T-helper 22 cell (primary cell): ENCODE data around the gene LRRTM4.
"Not testable (repeated sequence)": the region's sequence is repeated elsewhere in the genome, so short reads cannot be mapped to it uniquely, and the experiment has no call there.

Experiments used
- DNase-seq: peaks from one replicate; pipeline ENCODE4 v3.0.0-alpha.2; 2020; ENCODE audit warnings: low read depth

The LRRTM4 gene

DNA sequence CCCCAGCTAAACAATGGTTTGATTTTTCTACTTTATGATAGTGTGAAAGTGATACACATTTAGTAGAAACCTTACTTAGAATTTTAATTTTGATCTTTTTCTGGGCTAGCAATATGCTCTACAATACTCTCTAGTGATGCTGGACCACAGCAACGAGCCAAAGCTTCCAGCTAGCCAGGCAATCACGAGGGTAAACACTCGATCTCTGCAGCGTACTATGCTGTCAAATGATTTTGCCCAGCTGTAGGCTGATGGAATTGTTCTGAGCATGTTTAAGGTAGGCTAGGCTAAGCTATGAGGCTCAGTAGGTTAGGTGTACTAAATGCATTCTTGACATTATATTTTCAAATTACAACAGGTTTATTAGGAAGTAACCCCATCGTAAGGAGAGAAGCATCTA is 207.5 kb downstream of the LRRTM4 start:
- no peak for DNase-seq

DNA sequence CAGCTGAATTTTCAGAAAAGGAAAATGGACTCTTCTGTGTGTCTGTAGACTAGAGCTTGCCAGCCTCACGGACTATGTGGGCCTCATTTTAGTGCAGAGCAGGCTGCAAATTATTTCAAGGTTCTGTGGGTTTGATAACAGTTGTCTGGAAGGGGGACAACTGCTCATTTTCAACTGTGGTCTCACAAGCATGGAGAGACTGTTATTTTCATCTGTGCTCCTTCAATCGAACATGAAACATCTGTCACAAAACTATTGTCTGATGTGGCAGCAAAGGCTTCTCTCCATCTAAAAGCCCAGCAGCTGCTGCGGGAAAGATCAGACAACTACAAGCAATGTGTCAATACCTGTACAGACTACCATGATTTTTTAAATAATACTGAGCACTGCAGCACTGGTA is 211.8 kb downstream of the LRRTM4 start:
- no peak for DNase-seq

DNA sequence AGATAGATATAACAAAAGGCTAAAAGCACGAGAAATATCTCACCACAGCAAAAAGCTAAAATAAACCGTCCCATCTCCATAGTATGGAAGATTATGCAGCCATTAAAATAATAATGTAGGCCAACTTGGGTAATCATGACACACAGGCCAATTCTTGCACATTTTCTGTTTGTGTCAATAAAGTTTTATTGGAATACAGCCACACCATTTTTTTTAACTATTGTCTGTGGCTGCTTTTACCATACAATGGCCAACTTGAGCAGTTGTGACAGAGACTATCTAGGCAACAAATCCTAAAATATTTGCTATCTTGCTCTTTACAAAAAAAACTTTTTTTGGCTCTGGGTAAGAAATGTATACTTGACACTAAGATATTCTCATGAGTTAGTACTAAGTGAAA is 212.5 kb downstream of the LRRTM4 start:
- DNase-seq, result no peak

DNA sequence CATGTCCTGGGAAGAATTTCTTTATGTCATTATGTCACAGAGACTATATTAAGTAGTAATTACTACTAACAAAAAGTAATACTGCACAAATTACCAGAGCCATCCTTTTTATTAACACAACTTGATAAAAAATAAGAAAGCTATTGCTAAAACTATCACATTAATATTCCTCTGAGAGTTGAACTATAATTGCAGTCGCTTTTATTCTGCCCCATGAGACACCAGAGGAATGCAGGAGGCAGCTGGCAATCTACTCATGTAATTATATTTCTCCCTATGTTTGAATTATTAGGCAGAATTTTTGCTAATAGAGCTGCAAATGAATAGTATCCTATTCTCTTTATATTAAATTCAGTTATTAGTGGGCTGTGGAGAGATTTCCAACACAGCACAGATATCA is 220.7 kb downstream of the LRRTM4 start:
- no peak for DNase-seq

DNA sequence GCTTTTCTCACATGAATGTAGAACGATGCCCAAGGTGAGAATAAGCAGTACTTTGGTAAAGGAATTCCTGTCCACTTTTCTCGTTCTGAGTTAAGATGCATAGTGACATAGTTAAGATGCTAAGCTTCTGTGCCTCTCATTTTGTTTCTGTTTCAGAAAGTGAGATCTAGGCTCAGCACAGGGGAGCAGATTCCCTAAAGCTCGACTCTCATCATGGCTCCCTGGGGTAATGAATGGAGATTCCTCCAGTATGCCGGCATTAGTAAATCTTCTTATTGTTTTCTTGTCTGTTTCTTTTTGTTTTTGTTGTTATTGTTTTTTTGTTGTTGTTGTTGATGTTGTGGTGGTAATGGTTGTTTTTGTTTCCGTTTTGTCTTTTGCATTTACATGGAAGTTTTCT is 225.4 kb downstream of the LRRTM4 start:
- DNase-seq, result no peak

DNA sequence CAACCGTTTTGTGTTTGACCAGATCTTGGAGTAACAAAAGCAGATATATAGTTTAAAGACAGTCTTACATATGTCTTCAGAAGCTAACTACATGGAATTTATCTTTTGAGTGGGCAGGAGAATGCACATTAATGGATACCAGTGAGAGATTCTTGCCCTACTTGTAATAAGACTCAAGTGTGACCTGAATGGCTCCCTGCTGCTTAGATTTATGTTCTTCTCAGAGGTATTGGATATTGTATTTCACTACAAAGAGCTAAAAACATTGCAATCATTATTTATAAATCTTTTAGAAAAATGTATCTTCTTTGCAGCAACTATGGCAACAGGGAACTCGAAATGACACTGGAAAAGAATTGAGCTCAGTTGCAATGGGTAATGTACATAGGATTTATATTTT is 227.7 kb downstream of the LRRTM4 start:
- DNase-seq, result no peak

DNA sequence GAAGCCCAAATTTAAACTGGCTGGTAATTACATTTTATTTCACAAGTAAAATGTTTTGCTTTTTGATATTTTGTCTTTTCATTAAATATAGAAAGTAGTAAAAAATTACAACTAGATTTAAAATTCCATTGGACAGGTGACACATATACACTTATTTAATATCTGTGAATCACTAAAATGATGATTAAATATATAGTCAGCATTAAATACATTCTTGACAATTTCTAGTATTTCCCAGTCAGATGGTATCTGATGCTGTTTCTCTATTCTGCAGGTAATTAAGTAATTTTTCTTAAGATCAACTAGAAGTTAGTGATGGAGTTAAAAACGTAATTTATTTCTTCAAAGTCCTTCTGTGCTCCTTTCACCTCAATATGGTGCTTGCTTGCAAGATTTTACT is 237.8 kb downstream of the LRRTM4 start:
- no peak for DNase-seq

DNA sequence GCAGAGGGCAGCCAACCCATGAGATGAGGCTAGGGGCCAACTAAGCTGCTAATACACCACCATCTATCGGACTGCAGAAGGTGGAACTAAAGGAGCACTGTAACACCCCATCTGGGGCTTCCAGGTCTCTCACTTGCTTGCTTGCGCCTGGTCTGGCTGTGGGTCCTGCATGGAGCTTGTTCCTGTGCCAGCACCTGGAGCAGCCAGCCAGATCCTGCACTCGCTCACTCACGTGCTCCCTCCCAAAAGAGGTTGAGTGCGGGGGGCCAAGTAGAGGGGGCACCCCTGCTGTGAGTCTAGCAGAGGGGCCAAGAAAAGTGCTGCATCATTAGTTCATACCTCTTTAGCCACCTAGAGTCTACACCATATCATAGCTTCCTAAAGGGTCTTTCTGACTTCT is 250.9 kb downstream of the LRRTM4 start:
- DNase-seq, result no peak

DNA sequence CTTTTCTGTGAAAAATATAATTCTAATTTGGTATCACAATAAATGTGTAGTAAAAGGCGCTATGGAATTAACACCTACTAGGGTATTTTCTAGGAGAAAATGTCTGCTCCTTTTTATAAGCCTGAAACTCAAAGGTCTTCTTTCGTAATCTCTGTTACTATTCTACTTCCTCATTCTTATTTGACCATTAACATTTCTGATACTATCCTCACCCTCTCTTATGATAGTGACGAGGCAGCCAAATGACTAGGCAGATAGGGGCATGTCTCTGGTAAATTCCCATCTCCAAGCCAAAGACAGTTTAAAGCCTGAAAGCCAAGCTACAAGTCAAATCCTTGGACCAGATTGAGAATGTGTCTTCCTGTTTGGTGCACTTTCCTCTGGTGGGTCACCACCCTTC is 251.7 kb downstream of the LRRTM4 start:
- no peak for DNase-seq

DNA sequence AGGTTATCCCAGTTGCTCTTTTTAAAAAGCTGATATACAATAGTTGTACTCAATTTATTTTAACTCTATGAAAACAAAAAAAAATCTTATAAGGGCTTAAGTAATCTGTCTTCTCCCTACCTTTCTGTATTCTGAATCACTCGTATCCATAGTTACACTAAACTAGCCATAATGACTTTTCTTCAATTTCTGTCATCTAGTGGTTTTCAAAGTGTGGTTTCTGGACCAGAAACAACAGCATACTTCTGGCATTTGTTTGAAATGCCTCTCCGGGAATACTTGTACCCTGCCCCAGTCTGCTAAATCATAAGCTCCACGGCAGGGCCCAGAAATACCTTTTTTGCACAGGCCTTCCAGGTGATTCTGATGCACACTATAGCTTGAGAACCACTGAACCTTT is 253.6 kb downstream of the LRRTM4 start:
- DNase-seq, result no peak

DNA sequence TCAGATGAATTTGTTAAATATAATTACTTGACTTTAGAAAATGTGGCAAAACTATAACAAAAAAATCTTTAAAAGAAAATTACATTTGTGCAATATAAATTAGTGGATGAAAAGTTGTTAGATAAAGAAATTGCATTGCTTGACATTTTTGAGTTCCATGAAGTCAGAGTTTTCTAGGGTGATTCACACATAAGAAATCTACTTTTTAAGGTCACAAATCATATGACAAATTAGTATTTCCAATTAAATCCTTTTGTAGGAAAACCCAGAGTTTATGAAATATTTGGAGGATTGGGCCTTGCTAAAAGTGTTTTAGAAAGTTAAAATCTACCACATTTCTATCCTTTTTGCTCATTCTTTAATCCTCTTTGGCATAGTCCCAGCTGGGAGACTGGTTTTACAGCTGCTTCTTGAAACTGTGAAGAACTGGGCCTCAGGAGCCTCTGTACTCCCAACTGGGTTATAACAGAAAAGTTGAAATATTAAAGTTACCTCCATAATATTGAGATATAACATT is 289.2 kb downstream of the LRRTM4 start:
- DNase-seq, result no peak

DNA sequence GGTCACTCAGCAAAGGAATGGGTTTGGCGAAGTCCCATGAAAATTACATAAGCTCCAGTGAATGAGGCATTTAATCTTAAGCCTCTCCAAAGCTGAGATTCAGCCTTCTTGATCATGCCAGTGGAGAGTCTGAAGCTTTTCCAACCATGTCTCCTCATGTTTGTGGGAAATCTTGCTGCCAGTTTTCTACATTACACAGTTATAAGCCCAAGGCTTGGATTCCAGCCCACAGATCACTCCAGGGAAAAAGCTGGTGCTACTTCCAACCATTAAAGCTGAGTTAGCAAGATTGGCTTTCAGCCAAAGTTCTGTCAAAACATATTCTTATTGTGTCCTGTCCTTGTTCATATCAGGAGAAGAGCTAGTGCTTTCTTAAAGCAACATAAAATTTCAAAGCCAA is 293.8 kb downstream of the LRRTM4 start:
- DNase-seq, result no peak

DNA sequence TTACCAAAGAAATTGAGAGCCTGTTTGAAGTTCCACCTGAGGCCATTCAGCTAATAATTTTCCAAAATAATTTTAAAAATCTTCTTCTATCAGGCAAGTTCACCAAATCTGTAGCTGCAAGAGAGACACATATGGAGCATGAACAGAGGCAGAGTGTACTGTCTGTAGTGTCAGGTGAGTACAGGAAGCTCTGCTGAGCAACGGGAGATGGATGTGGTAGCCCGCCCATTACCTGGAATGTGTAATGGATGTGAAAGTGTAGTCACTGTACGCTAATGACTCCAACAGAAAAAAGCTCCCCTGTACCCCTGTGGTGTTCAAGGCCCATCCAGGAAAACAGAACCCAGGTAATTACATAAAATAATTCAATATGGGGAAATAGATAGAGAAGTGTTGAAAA is 311.5 kb downstream of the LRRTM4 start:
- no peak for DNase-seq

DNA sequence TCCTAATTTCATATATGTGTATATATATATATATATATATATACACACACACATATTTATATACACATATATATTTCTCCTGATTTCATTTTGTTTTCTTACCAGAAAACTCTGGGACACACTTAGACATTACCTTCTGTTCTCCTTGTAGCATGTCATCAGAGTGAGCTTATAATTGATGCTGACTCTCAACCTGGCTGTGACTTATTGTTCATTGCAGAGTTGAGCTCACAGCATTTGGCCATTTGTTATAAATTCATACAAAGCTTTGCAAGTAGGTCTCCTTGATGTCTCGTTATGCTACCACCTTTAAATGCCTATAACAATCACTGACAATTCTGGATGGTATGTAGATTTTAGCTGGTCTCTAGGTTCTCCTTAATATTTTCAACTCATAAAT is 314.8 kb downstream of the LRRTM4 start:
- no peak for DNase-seq

DNA sequence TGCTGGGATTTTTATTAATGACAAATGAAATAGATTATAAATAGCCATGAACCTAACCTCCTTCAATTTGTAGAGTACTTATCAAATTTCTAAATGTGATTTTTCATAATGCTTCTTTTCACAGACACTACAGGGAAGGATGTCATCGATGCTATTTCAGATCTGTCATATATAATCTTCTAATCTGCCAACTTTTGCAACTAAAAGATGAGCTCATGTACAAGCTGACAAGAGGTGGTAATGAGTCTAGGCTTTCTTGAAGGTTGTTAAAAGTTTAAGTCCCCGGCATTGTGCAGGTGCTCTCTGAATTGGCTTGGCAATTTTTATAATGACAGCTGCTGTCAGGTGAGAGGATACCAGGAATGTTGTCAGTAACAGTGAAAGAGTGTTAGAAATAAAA is 320.4 kb downstream of the LRRTM4 start:
- no peak for DNase-seq

DNA sequence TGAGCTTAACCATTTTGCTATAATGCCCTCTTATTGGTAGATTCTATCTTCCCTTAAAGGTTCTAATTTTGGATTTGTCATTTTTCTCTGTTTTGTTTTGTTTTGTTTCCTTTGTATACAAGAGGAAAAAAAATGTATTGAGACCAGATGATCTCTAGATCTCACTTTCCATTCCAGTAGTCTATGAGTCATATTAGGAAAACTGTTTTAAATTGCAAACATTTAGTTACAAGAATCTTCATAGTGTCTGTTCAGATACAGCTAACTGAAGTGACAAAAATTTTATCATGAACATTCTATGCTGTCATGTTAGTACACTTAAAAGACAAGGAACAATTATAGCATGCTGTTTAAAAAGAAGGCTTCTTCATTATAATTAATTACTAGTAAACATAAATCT is 322.8 kb downstream of the LRRTM4 start:
- DNase-seq, result no peak

DNA sequence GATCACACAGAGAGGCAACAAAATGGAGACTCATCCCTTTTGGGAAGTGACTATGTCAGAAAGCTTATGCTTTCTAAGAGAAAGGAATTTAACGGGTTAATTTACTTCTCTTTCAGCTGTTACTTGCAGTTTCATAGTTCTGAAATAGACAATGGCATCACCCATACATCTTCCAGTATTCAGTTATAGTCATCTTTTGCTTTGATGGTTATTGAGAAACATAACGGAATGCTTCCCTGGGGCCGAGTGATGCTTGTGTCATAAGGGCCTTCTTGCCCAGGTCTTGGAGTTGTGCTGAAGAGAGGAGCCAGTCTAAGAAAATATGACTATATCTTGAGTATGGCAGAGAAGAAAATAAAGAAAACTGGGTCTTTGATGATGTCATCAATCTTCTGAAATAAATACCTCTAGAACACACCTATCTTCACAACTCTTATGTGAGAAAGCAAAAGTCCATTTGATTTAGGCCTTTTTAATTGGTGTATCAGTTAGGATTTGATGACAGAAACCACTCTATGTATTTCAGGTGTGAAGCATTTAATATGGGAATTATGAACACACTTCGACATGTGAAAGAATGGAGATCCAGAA is 328.2 kb downstream of the LRRTM4 start:
- no peak for DNase-seq

DNA sequence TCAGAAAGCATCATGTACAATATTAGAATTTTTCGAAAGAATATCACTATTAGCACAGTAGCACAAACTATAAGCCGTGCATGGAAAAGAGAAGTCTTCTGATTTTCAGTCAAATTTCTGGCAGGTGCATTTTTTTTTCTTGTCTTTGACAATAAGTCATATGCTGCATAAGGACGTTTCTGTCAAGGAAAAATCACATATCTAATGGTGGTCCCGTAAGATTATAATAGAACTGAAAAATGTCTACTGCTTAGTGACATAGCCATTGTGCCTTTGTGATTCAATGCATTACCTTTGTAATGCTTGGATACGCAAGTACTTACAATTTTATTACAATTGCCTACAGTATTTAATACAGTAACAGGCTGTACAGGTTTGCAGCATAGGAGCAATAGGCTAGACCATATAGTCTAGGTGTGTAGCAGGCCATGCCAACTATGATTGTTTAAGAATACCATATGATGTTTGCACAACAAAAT is 329.3 kb downstream of the LRRTM4 start:
- DNase-seq, result no peak

DNA sequence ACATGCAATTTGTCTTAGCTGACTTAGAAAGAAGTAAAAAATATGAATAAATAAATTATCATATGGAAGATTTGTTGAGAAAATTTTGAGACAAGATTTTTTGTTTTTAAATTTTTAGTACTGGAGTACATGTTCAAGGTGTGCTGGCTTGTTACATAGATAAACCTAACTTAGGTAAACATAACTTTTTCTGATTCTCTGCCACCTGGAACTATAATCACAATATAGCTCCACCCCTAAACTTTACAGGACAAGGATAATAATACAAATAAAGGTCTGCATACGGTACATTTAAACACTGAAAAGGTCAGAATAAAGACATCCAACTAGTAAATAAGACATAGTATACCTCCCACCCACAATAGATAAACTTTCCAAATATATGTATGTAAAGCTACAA is 330.5 kb downstream of the LRRTM4 start:
- no peak for DNase-seq

DNA sequence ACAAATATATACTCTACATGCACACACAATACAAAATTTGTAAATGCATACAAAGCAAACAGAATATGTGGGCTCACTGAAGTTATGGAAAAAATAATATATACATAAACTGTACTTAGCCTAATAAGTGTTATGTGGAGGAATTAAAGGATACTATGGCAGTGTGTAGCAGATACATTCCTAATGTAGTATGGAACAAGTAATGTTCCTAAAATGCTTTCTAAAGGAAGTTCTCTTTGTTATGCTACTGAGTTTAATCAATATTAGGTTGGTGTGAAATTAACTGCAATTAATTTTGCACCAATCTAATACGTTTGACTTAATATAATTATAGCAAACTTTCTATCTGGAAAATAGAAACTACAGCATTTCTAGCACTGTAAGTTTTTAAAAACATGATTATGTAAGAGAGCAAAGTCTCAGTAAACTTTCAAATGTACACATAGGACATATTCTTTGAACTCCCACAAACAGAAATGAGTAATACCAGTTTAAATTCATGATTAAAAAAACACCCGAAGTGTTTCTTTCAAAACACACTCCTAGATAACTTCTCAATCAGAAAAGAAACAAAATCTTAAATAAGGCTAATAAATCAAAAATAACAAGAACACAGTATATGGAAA is 331.3 kb downstream of the LRRTM4 start:
- DNase-seq, result no peak

DNA sequence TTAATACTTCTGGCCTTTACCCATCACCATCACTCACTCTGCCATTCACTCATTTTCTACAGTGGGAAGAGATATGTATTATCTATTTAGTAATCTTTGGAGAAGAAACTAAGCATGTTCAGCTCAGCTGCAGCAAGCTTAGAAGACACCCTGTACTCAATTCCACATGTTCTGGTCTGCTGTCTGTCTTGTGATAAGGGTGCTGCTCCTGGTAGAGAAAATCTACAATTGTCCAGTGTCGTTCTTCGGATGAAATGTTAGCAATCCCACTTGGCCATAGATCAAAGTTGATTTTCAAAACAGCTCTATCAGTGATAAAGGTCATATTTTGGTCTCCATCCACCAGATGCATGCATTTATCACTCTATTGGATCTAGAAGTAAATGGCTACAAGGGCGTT is 337.1 kb downstream of the LRRTM4 start:
- DNase-seq, result no peak

DNA sequence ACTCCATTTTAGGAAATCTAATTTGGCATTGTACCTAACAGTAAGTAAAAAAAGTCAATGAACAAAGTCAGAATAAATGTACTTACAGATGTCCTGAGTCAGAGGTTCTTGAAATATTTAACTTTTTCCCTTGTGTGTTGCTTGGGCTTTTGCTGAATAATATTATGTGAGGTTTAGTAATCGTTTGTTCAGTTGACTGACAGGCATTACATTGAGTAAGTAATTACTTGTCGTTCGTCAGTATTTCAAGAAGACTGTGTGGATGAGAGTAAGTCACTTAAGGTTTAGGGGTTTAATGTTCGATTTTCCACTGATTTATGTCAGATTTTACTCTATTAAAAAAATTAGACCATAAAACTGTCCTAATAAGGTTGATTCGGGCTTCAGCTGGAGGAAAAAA is 342.9 kb downstream of the LRRTM4 start:
- DNase-seq, result no peak

DNA sequence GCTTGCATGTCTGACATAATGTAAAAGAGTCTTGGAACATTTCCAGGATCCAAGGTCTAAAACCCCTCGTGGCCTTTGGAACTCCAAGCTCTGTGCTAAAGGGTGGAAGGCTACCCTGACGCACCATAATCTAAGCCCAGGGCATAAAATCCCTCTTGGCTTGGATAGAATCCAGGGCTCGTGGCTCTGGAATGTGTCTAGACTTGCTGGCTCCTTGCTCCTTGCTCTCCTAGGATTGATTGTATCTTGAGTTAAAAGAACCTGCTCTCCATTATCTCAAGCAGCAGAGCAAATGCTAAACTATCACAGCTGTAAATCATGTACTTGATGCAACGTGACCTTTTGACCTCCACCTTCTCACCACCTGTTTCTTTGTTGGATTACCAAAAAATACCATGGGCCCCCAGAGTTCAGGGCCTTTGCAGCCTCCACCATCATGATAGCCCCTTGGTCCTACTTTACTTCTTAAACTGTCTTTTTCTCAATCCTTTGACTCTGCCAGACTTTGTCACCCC is 346.9 kb downstream of the LRRTM4 start:
- not testable (repeated sequence) for DNase-seq

DNA sequence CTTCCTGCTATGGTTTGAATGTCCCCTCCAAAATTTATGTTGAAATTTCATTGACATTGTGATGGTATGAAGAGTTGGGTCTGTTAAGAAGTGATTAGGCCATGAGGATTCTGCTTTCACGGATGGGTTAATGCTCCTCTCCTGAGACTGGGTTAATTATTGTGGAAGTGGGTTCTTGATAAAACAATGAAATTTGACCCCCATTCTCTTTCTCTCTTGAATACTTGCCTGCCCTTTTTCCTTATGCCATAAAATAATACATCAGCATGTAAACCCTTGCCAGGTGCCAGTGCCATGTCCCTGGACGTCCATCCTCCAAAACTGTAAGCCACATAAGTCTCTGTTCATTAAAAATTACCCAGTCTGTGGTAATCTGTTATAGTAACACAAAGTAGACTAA is 352.8 kb downstream of the LRRTM4 start:
- DNase-seq, result no peak
